ENCODE data around the gene HEXD. TPM values are rescaled to one million over a fixed set of nuclear protein-coding genes. Genes with fewer than 3 reads are reported as not detected.

Gene HEXD
- total and polyA plus RNA-seq, 2 of the 8 experiments (the other 6 are each of a cell fraction or from before 2014, with no cell fraction given) = 20.6 to 21.8 TPM

DNA sequence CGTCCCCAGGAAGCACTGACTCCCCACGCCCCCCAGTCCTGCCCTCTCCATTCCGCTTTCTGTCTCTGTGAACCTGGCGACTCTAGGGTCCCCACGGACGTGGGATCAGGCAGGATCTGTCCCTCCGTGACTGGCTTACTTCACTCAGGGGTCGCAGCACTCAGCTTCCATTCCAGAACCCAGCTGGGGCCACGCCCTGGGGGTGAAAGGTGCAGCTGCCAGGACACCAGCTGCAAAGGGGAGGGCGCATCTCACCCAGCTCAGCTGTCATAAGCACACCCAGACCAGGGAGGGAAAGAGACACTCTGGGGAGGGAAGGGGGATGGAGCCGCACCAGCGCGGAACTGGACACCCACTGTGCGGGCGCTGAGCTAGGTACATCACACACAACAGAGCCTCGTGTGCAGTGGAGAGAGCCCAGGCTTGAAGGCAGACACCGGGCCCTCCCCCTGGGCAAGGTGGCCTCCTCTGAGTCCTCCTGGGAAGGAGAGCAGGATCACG, 18.5 kb upstream of the HEXD start (continued):
- TF ChIP-seq, protein P1, sequence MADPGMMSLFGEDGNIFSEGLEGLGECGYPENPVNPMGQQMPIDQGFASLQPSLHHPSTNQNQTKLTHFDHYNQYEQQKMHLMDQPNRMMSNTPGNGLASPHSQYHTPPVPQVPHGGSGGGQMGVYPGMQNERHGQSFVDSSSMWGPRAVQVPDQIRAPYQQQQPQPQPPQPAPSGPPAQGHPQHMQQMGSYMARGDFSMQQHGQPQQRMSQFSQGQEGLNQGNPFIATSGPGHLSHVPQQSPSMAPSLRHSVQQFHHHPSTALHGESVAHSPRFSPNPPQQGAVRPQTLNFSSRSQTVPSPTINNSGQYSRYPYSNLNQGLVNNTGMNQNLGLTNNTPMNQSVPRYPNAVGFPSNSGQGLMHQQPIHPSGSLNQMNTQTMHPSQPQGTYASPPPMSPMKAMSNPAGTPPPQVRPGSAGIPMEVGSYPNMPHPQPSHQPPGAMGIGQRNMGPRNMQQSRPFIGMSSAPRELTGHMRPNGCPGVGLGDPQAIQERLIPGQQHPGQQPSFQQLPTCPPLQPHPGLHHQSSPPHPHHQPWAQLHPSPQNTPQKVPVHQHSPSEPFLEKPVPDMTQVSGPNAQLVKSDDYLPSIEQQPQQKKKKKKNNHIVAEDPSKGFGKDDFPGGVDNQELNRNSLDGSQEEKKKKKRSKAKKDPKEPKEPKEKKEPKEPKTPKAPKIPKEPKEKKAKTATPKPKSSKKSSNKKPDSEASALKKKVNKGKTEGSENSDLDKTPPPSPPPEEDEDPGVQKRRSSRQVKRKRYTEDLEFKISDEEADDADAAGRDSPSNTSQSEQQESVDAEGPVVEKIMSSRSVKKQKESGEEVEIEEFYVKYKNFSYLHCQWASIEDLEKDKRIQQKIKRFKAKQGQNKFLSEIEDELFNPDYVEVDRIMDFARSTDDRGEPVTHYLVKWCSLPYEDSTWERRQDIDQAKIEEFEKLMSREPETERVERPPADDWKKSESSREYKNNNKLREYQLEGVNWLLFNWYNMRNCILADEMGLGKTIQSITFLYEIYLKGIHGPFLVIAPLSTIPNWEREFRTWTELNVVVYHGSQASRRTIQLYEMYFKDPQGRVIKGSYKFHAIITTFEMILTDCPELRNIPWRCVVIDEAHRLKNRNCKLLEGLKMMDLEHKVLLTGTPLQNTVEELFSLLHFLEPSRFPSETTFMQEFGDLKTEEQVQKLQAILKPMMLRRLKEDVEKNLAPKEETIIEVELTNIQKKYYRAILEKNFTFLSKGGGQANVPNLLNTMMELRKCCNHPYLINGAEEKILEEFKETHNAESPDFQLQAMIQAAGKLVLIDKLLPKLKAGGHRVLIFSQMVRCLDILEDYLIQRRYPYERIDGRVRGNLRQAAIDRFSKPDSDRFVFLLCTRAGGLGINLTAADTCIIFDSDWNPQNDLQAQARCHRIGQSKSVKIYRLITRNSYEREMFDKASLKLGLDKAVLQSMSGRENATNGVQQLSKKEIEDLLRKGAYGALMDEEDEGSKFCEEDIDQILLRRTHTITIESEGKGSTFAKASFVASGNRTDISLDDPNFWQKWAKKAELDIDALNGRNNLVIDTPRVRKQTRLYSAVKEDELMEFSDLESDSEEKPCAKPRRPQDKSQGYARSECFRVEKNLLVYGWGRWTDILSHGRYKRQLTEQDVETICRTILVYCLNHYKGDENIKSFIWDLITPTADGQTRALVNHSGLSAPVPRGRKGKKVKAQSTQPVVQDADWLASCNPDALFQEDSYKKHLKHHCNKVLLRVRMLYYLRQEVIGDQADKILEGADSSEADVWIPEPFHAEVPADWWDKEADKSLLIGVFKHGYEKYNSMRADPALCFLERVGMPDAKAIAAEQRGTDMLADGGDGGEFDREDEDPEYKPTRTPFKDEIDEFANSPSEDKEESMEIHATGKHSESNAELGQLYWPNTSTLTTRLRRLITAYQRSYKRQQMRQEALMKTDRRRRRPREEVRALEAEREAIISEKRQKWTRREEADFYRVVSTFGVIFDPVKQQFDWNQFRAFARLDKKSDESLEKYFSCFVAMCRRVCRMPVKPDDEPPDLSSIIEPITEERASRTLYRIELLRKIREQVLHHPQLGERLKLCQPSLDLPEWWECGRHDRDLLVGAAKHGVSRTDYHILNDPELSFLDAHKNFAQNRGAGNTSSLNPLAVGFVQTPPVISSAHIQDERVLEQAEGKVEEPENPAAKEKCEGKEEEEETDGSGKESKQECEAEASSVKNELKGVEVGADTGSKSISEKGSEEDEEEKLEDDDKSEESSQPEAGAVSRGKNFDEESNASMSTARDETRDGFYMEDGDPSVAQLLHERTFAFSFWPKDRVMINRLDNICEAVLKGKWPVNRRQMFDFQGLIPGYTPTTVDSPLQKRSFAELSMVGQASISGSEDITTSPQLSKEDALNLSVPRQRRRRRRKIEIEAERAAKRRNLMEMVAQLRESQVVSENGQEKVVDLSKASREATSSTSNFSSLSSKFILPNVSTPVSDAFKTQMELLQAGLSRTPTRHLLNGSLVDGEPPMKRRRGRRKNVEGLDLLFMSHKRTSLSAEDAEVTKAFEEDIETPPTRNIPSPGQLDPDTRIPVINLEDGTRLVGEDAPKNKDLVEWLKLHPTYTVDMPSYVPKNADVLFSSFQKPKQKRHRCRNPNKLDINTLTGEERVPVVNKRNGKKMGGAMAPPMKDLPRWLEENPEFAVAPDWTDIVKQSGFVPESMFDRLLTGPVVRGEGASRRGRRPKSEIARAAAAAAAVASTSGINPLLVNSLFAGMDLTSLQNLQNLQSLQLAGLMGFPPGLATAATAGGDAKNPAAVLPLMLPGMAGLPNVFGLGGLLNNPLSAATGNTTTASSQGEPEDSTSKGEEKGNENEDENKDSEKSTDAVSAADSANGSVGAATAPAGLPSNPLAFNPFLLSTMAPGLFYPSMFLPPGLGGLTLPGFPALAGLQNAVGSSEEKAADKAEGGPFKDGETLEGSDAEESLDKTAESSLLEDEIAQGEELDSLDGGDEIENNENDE (IDR thresholded peaks at IDR 0.05; ENCODE audit: insufficient replicate concordance, low read length) = no peak
- TF ChIP-seq CTBP2 (IDR thresholded peaks at IDR 0.05; ENCODE audit: borderline replicate concordance, insufficient read depth, insufficient read length, low read length) (no peak), MAFK (IDR thresholded peaks at IDR 0.05; ENCODE audit: low read depth, low read length) (no peak), JUND (IDR thresholded peaks at IDR 0.05; ENCODE audit: low read length) (no peak), GTF2F1 (IDR thresholded peaks at IDR 0.05; ENCODE audit: borderline replicate concordance, low read depth, low read length) (no peak), EGR1 (IDR thresholded peaks at IDR 0.05; ENCODE audit: borderline replicate concordance, low read depth, low read length) (no peak), SUZ12 (IDR thresholded peaks at IDR 0.05; ENCODE audit: low read length) (no peak), HDAC6 (IDR thresholded peaks at IDR 0.05; ENCODE audit: low read depth, low read length) (no peak), CBX8 (IDR thresholded peaks at IDR 0.05; ENCODE audit: borderline replicate concordance, low read depth, low read length) (no peak), KDM4A (IDR thresholded peaks at IDR 0.05; ENCODE audit: low read depth, low read length, severe bottlenecking) (no peak)
- TF ChIP-seq, protein P2, sequence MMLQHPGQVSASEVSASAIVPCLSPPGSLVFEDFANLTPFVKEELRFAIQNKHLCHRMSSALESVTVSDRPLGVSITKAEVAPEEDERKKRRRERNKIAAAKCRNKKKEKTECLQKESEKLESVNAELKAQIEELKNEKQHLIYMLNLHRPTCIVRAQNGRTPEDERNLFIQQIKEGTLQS (IDR thresholded peaks at IDR 0.05; ENCODE audit: insufficient read depth, low read depth, low read length) = no peak
